Activated CD4-positive, CD25-positive, alpha-beta regulatory T cell (primary cell): ENCODE data around the gene MAFG.

Experiments
- DNase-seq, 4 experiments: peaks; one replicate each; lab custom pipeline; 2025; lab: John Stamatoyannopoulos, UW

The MAFG gene

GRCh38 chr17:81927653-81928543 lies at the start of gene MAFG:
Gene MAFG, minus strand, starts transcription at chr17:81927735. Its CDS starts 4,550 bp downstream, at chr17:81923185.
- peak; percentile 75 to 80 (median 77) for DNase-seq

DNA sequence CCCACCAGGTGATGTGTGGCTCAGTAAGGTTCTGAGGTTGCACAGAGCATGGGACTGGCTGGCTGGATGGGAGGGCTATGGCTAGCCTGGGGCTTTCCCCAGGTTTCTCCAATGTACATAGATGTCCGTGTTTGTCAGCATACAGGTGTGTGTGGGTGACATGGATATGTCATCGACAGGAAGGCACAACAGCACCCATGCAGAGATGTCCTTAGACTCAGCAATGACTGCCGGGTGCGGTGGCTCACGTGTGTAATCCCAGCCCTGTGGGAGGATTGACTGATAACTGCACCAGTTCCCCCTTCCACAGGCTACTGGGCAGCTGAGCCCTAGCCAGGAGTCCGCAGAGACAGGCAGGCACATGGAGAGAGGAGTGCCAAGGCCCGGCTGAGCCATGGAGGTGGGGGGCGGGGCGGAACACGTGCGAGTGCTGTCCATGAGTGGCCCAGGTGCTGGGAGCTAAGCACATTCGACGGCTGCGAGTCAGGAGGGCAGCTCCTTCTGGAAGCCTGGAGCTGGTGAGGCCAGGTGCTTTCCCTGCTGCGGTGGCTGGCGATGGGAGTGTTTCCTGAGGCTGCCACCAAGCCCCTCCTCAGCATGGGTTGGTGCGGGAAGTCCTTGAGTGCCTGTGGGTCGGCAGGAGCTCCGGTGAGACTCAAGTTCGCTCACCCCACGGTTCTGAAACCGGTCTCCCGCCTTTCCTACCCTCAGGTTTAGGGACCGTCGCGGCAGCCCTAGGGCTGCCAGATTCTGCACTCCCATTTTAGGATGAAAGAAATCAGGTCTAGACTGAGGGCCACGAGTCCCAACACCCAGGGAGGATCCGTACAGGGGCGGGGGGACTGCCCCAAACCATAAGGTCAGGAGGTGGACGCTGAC lies 49.0 kb upstream of the MAFG start:
- no peak for DNase-seq

GRCh38 chr17:81973432-81973831 lies 45.9 kb upstream of the MAFG start:
- DNase-seq: no peak

DNA sequence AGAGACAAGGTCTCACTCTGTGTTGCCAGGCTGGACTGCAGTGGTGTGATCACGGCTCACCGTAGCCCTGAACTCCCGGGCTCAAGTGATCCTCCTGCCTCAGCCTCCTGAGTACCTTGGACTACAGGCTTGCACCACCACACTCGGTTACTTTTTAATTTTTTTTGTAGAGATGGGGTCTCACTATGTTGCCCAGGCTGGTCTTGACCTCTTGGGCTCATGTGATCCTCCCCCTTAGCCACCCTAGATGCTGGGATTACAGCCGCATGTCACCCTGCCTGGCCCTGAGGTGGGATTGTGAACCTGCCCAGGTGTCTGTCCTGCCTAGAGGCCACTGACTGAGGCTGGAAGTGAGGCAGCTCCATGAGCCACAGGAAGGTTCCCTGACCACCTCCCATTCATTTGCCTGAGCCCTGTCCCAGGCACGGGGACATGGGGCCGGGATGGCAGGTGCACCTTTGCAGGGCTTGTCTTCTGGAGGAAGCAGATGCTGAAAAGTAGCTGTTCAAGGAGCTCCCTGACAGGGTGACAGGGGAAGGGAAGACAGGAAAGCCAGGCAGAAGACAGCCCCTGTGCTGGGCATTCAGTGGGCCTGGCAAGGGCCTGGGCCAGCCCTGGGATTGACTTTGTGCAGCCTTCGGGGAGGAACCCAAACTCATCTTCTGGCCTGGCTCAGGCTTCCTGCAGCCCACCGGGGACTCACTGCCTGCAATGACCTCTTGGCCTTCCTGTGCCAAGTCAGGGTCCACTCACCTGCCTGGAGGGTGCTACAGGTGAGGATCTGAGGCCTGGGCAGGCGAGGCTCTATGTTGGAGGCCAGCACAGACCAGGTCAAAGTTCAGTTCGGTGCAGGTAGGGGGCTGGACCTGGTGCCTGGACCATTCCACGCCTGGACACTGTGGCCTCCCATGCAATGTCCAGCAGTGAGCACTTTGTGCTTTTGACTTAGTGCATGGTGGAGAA lies 41.6 kb upstream of the MAFG start:
- no peak for DNase-seq

- DNase-seq: no peak
These were observed 40.8 kb upstream of the MAFG start for GRCh38 chr17:81968396-81968745.

DNA sequence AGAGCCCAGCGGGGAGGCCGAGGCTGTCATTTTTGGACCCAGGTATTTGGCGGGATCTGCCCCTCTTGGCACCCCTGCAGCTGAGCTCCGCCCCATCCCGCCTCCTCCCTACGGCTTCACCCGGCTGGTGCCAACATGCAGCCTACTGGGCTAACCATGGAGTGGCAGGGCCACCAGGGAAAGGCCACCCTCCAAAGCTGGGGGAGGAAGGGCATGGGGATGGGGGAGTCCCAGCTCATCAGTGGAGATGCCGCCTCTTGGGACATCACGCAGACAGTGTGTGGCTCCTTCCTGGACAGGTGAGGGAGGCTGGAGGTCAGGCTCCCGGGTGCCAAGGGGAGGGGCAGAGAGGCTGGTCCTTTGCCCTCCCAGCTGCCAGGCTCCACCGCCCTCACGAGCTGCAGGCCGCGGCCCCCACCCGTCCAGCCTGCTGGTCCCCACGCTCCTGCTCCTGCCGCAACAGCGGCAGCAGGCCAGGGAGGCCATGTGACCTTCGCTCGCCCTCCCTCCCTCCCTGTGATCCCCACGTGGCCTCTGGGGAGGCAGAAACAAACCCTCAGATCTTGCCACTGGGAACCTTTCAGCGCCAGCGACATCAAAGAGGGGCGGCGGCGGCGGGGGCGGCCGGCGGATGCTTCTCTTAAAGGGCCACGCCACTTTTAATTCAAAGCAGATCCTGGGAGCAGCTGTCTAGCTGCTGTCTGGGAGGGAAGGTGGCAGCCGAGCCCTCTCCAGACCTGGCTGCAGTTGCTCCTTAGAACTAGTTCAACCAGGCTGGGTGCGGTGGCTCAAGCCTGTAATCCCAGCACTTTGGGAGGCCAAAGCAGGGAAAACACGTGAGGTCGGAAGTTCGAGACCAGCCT lies 40.2 kb upstream of the MAFG start:
- DNase-seq: peak; percentile 58 to 75 (median 72)

GRCh38 chr17:81967244-81967532 lies 39.7 kb upstream of the MAFG start:
- no peak for DNase-seq

- DNase-seq: no peak
These were observed 39.1 kb upstream of the MAFG start for GRCh38 chr17:81966343-81967243.

- DNase-seq: no peak
These were observed 36.7 kb upstream of the MAFG start for GRCh38 chr17:81964081-81964849.

DNA sequence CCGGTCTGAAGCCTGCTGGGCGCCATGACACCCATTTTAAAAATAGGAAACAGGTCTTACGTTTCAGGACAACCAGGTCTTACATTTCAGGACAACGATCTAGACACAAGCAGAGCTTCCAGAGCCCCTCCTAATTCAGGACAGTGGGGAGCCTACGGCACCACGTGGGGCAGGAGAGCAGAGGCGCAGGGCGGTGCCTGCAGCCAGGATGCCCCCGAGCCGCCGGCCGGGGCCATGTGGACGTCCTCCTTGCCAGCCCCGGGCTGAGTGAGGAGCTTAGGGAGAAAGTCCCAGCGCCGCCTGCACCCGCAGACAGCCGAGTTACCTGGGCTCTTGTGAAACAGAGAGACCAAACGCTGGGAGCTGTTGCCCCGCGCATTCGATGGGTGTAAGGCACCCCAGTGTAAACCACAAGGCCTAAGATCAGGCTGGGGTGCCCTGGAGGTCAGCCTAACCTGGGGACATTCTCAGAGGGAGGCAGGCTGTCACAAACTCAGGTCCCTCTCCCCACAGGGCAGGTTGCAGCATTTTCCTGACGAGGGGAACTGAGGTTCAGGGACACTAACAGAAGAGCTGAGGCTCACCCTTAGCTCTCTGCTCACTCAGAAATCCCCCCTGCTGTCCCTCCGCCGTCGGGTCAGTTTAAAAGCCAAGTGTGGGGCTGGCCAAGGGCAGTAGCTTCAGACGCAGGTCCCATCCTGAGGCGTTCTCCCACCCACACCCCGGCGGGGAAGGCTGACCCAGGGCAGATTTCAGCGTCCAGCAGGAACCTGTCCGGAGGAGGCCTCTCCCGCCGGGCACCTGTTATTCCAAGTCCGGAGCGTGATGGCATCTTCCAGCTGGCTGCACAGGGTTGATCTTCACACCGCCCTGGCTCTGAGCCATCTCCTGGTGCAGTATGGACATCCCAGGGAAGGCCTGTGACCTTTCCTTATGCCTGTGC lies 35.2 kb upstream of the MAFG start:
- no peak for DNase-seq

DNA sequence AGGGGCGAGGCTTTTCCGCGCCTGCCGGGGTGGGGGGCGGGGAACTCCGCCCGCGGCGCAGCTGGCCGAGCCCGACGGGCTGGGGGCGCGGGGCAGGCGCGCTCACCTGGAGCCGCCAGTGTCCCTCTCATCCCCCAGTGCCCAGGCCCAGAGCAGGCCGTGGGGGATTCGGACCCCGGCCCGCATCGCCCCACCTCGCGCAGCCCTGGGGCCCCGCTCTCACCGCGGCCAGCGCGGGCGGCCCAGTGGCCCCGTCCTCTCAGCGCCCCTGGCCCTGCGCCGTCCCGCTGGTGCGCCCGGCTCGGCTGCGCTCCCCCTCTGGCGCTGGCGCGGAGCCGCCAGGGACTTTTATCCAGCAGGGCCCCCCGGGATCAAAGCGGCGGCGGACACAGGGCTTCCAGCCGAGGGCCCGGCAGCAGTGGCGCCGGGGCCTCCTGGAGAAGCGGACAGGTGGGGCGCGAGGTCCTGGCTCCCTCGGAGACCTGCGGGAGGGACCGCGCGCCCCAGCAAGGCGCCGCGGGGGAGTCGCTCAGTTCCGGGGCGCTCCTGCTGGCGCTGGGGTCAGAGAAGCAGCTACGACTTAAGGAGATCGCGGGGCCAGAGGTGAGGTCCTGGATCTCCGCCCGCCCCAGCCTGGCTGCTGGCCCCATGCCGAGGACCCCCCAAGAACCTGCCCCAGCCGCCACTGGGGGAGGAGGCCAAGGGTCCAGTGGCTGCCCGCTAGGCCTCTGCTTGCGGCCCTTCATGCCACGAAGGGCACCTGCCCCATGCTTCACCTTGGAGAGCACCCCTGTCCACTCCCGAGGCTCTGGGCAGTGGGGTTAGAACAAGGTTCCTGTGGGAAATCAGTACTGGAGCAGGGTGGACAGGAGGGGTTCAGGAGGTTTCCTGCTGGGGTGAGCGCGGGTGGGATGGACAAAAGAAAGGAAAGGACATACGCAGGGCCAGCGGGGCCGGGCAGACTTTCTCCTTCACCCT lies 34.3 kb upstream of the MAFG start:
- DNase-seq: no peak

- no peak for DNase-seq
These were observed 33.6 kb upstream of the MAFG start, which contains the start of gene NOTUM for GRCh38 chr17:81961087-81961511. Gene NOTUM, minus strand, starts transcription at chr17:81961187. Its CDS starts 278 bp downstream, at chr17:81960909.

DNA sequence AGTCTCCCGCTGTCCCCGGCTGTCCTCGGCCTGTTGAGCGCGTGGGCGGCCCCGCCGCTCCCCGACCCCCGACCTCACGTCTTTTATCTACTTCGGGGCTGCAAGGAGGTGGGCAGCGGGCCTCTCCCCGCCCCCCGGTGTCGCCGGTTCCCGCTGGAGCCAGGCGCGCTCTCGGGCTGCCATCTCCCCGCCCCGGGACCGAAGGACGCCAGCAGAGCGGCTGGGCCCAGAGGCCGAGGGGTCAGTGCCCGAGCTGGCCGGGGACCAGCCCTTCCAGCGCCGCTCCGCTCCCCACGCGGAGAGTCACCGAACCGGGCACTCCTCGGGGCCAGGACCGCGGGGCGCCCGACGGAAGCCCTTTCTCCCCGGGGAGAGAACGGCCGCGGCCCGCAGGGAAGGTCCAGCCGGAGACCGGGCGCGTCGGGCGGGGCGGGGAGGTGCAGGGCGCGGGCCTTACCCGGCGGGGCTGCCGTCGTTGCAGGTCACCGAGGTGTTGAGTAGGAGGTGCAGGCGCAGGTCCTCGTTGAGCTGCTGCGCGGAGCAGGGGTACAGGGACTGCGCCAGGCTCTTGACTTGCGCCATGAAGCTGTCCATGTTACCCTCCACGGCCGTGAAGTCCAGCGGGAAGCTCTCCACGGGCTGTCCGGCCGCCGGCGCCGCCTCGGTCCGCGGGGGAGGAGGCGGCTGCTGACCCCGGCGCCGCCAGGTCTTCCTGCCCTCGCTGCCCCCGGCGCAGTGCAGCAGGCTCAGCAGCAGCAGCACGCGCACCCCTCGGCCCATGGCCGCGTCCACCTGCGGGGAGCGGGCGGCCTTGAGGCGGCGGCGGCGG lies 32.8 kb upstream of the MAFG start:
- no peak for DNase-seq

GRCh38 chr17:81959362-81960129 lies 32.0 kb upstream of the MAFG start:
- DNase-seq: peak; percentile 62 to 78 (median 67)
